HG03108 (cell line): Measurements from ENCODE around the gene LSP1.

Source experiments
- ATAC-seq: cut with Tn5 transposase; IDR thresholded peaks from one replicate; pipeline ENCODE4 v1.9.1; 2021; ENCODE audit warnings: moderate library complexity; ENCODE audit not compliant: unreplicated experiment

The LSP1 gene

GRCh38 chr11:1836011-1836945 lies 16.6 kb upstream of the LSP1 start:
- ATAC-seq = no peak

- ATAC-seq = peak; percentile 42
Measured at GRCh38 chr11:1837171-1838076, 15.5 kb upstream of the LSP1 start.

- ATAC-seq = no peak
Measured at GRCh38 chr11:1838077-1838425, 14.8 kb upstream of the LSP1 start.

- no peak for ATAC-seq
Measured at GRCh38 chr11:1838426-1839144, 14.3 kb upstream of the LSP1 start, which contains the start of gene TNNI2. Gene TNNI2, plus strand, starts transcription at chr11:1838981. Its CDS starts 716 bp downstream, at chr11:1839697.

GRCh38 chr11:1839204-1839923 lies 13.5 kb upstream of the LSP1 start:
- no peak for ATAC-seq

GRCh38 chr11:1839924-1840779 lies 12.7 kb upstream of the LSP1 start:
- ATAC-seq = no peak

- no peak for ATAC-seq
Measured at GRCh38 chr11:1840780-1841480, 12.0 kb upstream of the LSP1 start.

- ATAC-seq = no peak
Measured at GRCh38 chr11:1841511-1842148, 11.3 kb upstream of the LSP1 start.

GRCh38 chr11:1842149-1843097 lies 10.5 kb upstream of the LSP1 start:
- no peak for ATAC-seq

- no peak for ATAC-seq
Measured at GRCh38 chr11:1843098-1843473, 9.8 kb upstream of the LSP1 start.

- no peak for ATAC-seq
Measured at GRCh38 chr11:1843796-1844195, 9.1 kb upstream of the LSP1 start.

- ATAC-seq = no peak
Measured at GRCh38 chr11:1844221-1845094, 8.4 kb upstream of the LSP1 start.

- no peak for ATAC-seq
Measured at GRCh38 chr11:1845095-1845429, 7.8 kb upstream of the LSP1 start.

GRCh38 chr11:1845561-1846452 lies 7.1 kb upstream of the LSP1 start:
- ATAC-seq = no peak

GRCh38 chr11:1846453-1846932 lies 6.4 kb upstream of the LSP1 start:
- no peak for ATAC-seq
